Stimulated activated CD8-positive, alpha-beta memory T cell treated with anti-CD3 and anti-CD28 coated beads, Interleukin-7, amount 100 ng/mL, for 24 hours (primary cell): ENCODE measurements around the gene NCK2.

Experiments
- DNase-seq: peaks from one replicate; pipeline ENCODE4 v3.0.0-alpha.2; 2020; ENCODE audit warnings: low read depth

NCK2 gene

GRCh38 chr2:105744909-105745853, at the start of gene NCK2:
TSS of gene NCK2 (plus strand) at chr2:105744912. CDS start at chr2:105855064, 110,152 bp downstream.
- DNase-seq, result no peak

- DNase-seq, result no peak
Measured at GRCh38 chr2:105697781-105698449, 46.8 kb upstream of the NCK2 start.

- DNase-seq, result no peak
Measured at GRCh38 chr2:105698820-105699219, 45.9 kb upstream of the NCK2 start.

- no peak for DNase-seq
Measured at GRCh38 chr2:105701042-105701441, 43.7 kb upstream of the NCK2 start.

- DNase-seq, result no peak
Measured at GRCh38 chr2:105708697-105709096, 36.0 kb upstream of the NCK2 start.

GRCh38 chr2:105711394-105711793, 33.3 kb upstream of the NCK2 start:
- no peak for DNase-seq

GRCh38 chr2:105712166-105712915, 32.4 kb upstream of the NCK2 start:
- no peak for DNase-seq

GRCh38 chr2:105712981-105713596, 31.6 kb upstream of the NCK2 start:
- DNase-seq, result no peak

GRCh38 chr2:105714141-105714540, 30.6 kb upstream of the NCK2 start:
- no peak for DNase-seq

GRCh38 chr2:105718846-105719481, 25.7 kb upstream of the NCK2 start:
- no peak for DNase-seq

- DNase-seq, result no peak
Measured at GRCh38 chr2:105721991-105722511, 22.7 kb upstream of the NCK2 start.

GRCh38 chr2:105722726-105723297, 21.9 kb upstream of the NCK2 start:
- no peak for DNase-seq

GRCh38 chr2:105723431-105723830, 21.3 kb upstream of the NCK2 start:
- DNase-seq, result no peak

GRCh38 chr2:105725388-105725787, 19.3 kb upstream of the NCK2 start:
- no peak for DNase-seq

- DNase-seq, result no peak
Measured at GRCh38 chr2:105730170-105730569, 14.5 kb upstream of the NCK2 start.

- no peak for DNase-seq
Measured at GRCh38 chr2:105731511-105731910, 13.2 kb upstream of the NCK2 start.

GRCh38 chr2:105732101-105732500, 12.6 kb upstream of the NCK2 start:
- DNase-seq, result no peak

GRCh38 chr2:105732955-105733607, 11.6 kb upstream of the NCK2 start:
- DNase-seq, result no peak

GRCh38 chr2:105733875-105734274, 10.8 kb upstream of the NCK2 start:
- no peak for DNase-seq

GRCh38 chr2:105734762-105735538, 9.8 kb upstream of the NCK2 start:
- no peak for DNase-seq
